GM20431 (cell line): ENCODE results near the gene PTEN.
"Not testable (repeated sequence)": the region's sequence is repeated elsewhere in the genome, so short reads cannot be mapped to it uniquely, and the experiment has no call there.

Experiments
- in situ Hi-C: fragments of 300-500 bp; cut with MseI, MboI; formaldehyde crosslinking; loops from one replicate; pipeline ENCODE4 v1.15.0; 2020; ENCODE audit warnings: low sequenced_read_pairs; ENCODE audit not compliant: unreplicated experiment

The PTEN gene

DNA sequence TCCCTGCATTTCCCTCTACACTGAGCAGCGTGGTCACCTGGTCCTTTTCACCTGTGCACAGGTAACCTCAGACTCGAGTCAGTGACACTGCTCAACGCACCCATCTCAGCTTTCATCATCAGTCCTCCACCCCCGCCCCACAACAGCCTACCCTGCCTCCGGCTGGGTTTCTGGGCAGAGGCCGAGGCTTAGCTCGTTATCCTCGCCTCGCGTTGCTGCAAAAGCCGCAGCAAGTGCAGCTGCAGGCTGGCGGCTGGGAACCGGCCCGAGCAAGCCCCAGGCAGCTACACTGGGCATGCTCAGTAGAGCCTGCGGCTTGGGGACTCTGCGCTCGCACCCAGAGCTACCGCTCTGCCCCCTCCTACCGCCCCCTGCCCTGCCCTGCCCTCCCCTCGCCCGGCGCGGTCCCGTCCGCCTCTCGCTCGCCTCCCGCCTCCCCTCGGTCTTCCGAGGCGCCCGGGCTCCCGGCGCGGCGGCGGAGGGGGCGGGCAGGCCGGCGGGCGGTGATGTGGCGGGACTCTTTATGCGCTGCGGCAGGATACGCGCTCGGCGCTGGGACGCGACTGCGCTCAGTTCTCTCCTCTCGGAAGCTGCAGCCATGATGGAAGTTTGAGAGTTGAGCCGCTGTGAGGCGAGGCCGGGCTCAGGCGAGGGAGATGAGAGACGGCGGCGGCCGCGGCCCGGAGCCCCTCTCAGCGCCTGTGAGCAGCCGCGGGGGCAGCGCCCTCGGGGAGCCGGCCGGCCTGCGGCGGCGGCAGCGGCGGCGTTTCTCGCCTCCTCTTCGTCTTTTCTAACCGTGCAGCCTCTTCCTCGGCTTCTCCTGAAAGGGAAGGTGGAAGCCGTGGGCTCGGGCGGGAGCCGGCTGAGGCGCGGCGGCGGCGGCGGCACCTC, at the start of gene PTEN, which contains the start of gene KLLN:
PTEN (plus strand) TSS at position 573 of the 891 bp plus-strand sequence. CDS start 845 bp downstream, outside the sequence.
KLLN (minus strand) TSS at position 481 of the 891 bp plus-strand sequence. CDS start 1,046 bp downstream, outside the sequence.
- in situ Hi-C loops = loop anchor here (10.0 to 25.0 kb wide), 2 partner anchors 224 to 692 kb away; no protein-coding TSS in a partner anchor

DNA sequence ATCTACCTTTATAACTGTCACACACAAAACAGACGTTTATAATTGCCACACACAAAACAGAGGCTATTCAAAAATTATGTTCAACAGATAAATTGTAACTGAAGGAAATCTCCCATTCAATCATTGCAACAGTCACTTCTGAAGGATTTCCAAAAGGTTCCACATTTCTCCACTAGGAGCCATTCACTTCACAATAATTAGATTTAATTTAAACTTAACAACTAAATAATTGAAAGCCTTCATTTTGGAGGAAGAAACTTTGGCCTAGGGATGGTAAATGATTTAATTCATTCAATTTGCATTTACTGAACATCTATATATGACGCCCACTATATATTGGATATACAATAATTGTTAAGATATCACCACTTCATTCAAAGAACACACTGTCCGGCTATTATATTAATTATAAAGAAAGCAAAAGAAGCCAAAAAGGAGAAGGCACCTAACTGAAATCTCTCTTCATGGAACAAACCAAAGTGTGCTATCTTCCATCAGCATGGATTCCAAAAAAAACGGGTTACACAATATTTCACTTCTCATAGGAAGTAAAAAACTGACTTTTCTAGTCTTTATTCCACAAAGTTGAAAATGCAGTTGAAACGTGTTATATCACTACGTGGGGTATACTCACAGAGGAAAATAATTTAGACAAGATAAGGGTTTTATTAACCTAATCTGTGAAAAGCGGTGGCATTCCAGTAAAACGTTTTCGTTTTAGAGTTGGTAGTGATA, 47.1 kb upstream of the PTEN start:
- in situ Hi-C loops = no loop called here

DNA sequence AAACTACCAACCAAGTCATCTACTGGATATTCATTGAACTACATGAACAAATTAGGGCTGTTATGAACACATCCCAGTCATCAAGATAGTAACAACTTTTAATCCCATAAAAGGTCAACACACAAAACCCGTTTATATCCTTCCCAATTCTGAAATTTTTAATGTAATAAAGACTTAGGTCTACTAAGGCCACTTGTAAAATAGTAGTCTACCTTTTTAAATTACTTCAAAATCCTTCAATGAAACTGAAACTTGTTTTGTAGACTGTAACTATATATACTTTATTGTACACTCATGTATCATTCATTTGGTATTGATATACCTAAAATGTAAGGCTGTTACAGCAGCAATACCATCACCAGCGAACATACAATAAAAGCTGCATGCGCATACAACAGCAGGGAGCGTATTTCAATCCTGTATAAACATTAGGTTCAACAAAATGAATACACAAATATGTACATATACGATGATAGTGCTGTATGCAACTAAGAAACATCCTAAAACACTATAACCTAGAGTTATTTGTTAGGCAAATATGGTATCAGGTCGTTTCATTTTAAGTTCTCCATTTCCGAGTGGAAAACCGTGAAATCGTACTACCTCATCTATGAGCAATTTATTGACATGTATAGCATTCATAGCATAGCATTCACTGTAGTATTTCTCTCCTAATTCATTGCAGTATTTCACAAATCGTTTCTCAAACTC, 46.4 kb upstream of the PTEN start:
- in situ Hi-C loops = no loop called here

DNA sequence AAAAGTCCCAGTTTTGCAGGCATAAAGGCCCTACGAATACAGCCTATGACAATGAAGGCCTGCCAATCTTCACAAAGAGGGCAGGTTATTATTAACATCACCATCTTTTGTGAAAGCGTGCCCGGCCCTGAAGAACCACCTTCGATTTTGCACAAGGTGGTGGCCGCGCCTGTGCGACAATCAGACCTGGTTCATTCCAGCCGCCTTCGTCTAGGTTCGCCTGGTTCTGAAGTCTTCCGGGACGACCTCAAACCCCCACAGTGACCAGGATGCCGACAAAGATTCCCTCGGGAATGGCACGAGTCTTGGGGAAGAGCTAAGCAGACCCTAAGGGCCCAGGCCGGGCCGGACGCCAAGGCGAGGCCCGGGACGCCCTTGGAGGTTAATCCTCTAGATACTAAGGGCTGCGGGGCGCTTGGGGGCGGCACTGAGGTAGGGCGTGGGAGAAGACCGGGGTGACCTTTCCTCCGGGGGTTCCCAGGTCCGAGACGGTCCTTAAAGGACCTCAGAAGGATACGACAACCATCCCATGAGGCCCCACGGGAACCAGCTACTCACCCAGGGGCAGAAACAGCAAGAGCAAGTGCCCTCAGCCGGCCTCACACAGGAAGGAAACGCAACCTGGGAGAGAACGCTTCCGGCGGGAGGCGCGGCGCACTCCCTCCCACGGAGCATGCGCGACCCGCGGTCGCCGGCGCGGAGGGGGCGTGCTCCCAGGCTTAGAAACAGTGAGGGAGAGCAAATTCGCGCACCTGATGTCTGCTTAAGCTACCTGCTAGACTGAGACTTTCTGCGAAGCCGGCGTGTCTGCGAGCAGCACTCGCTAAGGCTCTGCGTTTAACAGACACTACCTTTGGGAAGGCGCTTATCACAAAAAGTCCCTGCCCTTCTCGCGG, 45.6 kb upstream of the PTEN start, which contains the start of gene ATAD1:
ATAD1 (minus strand) TSS at position 618 of the 896 bp plus-strand sequence. CDS start 3,627 bp downstream, outside the sequence.
- in situ Hi-C loops = no loop called here

DNA sequence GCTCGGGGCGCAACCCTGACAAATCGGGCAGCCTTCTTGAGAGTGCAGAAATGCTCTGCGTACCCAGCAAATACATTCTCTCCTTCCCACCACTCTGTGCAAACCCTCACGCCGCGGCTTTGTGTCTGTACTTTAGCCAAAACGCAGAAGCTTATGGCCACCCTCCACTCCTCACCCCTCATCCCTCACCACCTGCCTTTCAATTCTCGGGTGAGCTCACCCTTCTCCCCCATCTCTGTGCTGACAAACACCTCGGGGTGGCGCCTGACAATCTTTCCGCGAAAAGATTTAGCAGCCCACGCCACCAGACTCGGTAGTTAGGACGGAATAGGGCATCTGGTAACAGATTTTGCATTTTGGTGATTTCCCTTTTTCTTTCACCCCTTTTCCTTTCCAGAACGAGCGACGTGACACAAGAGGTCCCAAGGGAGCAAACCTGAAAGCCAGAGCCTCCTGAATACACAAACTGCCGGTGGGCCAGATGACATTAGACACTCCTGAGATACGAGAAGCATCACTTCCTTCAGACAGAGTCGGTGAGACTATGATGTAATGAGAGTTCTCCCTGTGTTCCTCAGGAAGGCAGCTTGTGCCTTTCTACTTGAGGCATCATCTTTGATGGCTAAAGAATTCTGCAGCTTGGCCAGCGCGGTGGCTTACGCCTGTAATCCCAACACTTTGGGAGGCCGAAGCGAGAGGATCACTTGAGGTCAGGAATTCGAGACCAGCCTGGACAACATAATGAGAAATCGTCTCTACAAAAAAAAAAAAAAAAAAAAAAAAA, 44.7 kb upstream of the PTEN start:
- in situ Hi-C loops = no loop called here

DNA sequence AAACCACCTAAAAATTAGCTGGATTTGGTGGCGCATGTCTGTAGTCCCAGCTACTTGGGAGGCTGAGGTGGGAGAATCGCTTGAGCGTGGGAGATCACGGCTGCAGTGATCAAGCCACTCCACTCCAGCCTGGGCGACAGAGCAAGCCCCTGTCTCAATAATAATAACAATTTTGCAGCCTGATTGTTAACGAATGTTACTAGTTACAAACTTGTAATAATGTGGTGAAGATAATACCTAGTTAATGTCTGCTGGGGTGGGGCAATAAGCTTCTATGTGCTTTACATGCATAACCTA, 44.2 kb upstream of the PTEN start:
- in situ Hi-C loops = no loop called here

DNA sequence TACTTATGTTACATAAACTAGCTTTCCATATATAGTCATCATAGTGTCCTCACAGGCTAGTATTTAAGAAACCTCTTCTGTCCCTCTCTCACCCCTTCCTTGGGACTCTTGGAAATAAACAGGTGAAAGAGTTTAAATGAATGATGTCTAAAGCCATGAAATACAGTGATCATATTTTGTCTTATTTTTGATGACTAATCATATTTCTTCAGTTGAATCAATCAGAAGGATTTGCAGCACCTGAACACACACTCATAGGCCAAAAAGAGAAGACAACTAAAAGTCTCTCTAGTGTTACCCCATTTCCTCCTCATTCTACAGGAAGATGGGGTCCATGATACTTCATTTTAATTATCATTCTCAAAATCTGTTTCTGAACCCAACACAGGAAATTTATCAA, 36.8 kb upstream of the PTEN start:
- in situ Hi-C loops = no loop called here

DNA sequence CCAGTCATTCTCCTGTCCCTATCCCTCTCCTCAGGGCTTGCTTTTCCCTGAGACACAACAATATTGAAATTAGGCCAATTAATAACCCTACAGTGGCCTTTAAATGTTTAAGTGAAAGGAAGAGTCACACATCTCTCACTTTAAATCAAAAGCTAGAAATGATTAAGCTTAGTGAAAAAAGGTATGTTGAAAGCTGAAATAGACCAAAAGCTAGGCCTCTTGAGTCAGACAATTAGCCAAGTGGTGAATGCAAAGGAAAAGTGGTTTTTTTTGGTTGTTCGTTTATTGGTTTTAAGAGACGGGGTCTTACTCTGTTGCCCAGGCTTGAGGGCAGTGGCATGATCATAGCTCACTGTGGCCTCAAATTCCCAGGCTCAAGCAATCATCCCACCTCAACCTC, 35.7 kb upstream of the PTEN start:
- in situ Hi-C loops = no loop called here

DNA sequence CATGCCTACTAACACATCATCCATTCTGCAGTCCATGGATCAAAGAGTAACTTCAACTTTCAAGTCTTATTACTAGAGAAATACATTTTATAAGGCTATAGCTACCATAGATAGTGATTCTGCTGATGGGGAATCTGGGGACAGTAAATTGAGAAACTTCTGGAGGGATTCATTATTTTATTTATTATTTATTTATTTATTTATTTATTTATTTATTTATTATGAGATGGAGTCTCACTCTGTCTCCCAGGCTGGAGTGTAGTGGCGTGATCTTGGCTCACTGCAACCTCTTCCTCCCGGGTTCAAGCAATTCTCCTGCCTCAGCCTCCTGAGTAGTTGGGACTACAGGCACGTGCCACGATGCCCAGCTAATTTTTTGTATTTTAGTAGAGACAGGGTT, 34.4 kb upstream of the PTEN start:
- in situ Hi-C loops = not testable (repeated sequence)

DNA sequence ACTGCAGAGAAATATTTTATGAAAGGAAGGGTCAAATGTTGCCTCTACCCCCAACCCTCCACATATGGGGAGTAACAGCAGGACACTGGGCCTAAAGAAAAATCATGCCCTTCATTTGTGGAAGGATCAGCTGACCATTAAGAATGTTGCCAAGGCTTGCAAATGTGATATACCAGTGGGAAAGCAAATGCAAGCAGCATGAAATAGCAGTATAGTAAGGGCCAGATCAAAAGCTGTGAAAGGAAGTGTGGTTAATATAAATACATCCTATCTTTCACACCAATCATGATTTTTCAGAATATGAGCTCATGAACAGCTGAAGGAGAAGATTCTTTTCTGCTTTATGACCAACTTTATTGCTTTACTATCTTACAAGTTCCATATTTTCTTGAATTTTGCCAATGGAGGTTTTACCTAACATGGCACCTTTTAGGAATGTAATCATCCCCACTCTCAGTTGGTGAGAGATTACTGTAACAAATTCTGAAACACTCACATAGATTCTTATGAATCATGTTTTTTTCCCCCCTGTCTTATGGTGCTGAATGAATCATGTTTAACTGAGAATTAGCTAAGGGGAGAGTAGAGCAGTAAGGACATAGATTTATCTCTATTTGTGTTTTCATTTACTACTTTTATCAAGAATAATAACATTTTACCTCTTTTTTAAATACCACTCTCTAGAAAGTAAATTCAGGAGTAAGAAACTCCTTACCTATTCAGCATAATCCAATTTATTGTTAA, 33.3 kb upstream of the PTEN start:
- in situ Hi-C loops = no loop called here

DNA sequence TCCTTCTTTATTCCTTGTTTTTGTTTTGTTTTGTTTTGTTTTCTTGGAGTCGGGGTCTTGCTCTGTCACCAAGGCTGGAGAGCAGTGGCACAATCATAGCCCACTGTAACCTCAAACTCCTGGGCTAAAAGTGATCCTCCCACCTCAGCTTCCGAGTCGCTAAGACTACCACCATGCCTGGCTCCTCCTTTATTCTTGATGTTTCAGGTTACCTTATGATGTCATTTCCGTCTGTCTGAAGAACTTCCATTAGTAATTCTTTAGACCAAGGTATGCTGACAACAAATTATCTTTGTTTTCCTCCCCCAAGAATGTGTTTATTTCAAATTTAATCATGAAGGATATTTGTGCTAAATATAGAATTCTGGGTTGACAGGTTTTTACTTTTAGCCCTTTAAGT, 27.3 kb upstream of the PTEN start:
- in situ Hi-C loops = no loop called here

DNA sequence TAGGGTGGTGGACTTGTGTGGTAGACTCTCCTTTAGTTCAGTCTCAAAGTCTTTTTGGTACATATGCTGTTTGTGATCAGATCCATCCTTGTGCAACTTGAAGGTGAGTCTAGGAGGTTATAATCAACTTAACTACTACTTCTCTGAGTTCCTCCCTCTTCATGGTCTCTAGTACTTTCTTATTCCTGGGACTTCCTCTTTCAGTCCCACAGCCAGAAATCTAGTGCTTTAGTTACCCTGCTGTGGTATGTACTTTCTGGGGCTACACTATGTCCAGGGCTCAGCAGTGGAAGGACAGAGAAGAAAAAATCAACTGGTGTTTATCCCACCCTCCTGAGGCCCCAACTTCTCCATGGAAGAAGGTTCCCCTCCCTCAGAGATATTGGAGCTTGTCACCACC, 26.0 kb upstream of the PTEN start:
- in situ Hi-C loops = no loop called here

DNA sequence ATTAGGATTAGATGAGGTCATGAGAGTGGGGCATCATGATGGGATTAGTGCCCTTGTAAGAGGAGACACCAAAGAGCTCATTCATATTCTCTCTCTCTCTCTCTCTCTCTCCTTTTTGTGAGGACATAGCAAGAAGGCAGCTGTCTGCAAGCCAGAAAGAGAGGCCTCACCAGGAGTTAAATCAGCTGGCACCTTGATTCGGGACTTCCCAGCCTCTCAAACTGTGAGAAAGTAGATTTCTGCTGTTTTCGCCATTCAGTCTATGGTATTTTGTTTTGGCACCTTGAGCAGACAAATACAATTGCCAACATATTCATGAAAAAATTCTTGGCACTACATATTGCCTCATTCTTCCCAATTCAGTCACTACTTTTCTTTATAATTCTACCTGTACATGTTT, 24.8 kb upstream of the PTEN start:
- in situ Hi-C loops = no loop called here

DNA sequence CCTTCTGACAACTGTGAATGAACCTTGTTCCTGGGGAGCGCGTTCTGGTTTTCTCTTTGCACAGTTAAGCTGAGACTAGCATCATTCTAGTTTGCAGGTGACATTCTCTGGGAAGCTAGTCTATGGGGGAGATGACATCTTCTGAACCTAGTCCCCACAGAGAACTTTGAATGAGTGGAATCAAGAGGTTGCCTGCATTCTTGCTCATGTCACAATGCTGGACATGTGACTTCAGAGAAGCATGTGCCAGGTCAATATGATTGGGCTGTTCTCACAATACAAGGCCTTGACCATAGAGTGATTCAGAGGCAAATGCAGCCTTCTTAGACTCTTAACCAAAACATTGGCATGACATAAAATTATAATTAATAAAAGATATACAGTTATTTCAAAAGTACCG, 22.2 kb upstream of the PTEN start:
- in situ Hi-C loops = no loop called here

DNA sequence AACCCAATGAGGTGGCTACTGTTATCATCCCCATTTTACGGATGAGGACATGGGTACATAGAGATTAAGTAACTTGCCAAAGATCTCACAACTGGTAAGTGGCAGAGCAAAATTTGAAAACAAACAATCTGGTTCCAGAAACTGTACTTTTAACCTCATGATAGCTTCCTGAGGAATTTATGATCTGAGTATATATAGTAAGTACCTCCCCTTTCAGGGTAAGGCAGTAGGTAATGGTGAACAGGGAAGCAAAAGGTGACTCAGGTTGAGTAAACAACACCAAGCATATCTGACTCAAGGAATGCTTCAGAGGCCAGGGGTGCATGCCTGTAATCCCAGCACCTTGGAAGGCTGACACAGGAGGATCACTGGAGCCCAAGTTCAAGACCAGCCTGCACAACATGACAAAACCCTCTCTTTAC, 21.2 kb upstream of the PTEN start:
- in situ Hi-C loops = no loop called here

DNA sequence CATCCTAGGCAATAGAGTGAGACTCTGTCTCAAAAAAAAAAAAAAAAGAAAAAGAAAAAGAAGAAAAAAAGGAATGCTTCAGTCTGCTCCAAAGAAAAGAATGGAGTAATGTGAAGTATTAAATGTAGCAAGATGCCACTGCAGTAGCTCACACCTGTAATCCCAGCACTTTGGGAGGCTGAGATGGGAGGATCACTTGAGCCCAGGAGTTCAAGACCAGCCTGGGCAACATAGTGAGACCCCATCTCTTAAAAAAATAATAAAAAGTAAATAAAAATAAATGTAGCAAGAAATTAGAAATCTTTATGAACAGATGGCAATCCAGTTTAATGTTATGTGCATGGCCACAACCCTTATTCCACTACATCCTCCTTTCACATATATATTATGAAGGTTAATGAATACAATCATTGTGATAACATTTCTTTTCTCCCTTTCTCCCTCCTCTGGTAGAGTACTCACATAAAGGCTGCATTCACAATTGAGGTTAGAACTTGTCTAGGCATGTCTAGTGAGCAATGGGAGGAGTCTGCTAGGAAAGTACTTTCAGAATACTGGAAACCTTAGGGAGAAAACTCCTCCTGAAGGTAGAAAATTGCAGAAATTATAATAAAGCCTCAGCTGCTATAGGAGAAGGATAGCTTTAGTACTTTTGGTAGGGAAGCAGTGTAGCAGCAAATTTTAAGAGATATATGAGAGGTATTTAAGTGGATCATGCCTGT, 20.5 kb upstream of the PTEN start:
- in situ Hi-C loops = no loop called here

DNA sequence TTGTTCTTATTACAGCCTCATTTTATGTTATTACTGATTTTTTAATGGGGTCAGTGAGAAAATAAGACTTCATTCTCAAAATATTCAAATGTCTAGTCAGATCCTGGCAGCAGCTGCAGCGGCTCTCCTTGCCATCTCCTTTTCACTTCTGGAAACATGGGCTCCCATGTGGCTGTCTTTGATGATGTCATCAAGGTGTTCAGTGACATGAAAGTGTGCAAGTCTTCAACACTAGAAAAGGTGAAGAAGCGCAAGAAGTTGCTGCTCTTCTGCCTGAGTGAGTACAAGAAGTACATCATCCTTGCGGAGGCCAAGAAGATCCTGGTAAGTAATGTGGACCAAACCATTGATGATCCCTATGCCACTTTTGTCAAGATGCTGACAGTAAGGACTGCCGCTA, 19.7 kb upstream of the PTEN start:
- in situ Hi-C loops = no loop called here
